Neuronal stem cell (in vitro differentiated cells): ENCODE results near the gene IGF2BP3.

ENCODE experiments used
- DNase-seq: peaks from one replicate; pipeline ENCODE4 v3.0.0-alpha.2; 2013; ENCODE audit warnings: low spot score
- H2AFZ ChIP-seq: one replicate; pipeline ENCODE4 v1.6.1; 2013; ENCODE audit warnings: mild to moderate bottlenecking, low read length, inconsistent platforms
- H2AK5ac ChIP-seq: 2 replicates; pipeline ENCODE4 v1.6.1; 2013; ENCODE audit warnings: low read depth, mild to moderate bottlenecking, inconsistent platforms, low read length, moderate library complexity, mixed read lengths
- H2BK120ac ChIP-seq: 2 replicates; pipeline ENCODE4 v1.6.1; 2013; ENCODE audit warnings: low read depth, mild to moderate bottlenecking, inconsistent platforms, low read length, moderate library complexity, mixed read lengths
- H2BK12ac ChIP-seq: one replicate; pipeline ENCODE4 v1.6.1; 2013; ENCODE audit warnings: low read length, inconsistent platforms
- H2BK15ac ChIP-seq: 2 replicates; pipeline ENCODE4 v1.6.1; 2013; ENCODE audit warnings: mild to moderate bottlenecking, low read length, inconsistent platforms, mixed read lengths
- H2BK5ac ChIP-seq: one replicate; pipeline ENCODE4 v1.6.1; 2013; ENCODE audit warnings: inconsistent platforms, mild to moderate bottlenecking, low read length, moderate library complexity
- H3K14ac ChIP-seq: one replicate; pipeline ENCODE4 v1.6.1; 2013; ENCODE audit warnings: low read length, inconsistent platforms
- H3K18ac ChIP-seq: 2 replicates; pipeline ENCODE4 v1.6.1; 2013; ENCODE audit warnings: low read length, inconsistent platforms
- H3K23ac ChIP-seq: 2 replicates; pipeline ENCODE4 v1.6.1; 2013; ENCODE audit warnings: low read depth, mild to moderate bottlenecking, mixed read lengths, low read length, inconsistent platforms; ENCODE audit not compliant: poor library complexity
- H3K27ac ChIP-seq: replicated peaks from 3 replicates; pipeline ENCODE4 v1.5.1; 2013; ENCODE audit warnings: low read length, inconsistent platforms
- H3K27me3 ChIP-seq, 3 experiments: 2 replicates each; pipeline ENCODE4 v1.6.1; 2013; ENCODE audit warnings: low read length in 3 of 3, mild to moderate bottlenecking in 2 of 3, inconsistent platforms in 1 of 3, low read depth in 1 of 3, mixed read lengths in 1 of 3, moderate library complexity in 1 of 3; ENCODE audit not compliant: control insufficient read depth in 3 of 3, insufficient read depth in 3 of 3
- H3K36me3 ChIP-seq, 2 donors: replicated peaks in 1 of 2; 2 replicates each; pipeline ENCODE4 v1.6.1; 2013; ENCODE audit warnings: low read length in 2 of 2; ENCODE audit not compliant: control insufficient read depth in 2 of 2, insufficient read depth in 2 of 2
- H3K4ac ChIP-seq: 2 replicates; pipeline ENCODE4 v1.6.1; 2013; ENCODE audit warnings: inconsistent platforms, mild to moderate bottlenecking, low read length, moderate library complexity
- H3K4me1 ChIP-seq, 2 donors: 1 replicate in 1 of 2; 2 replicates in 1 of 2; pipeline ENCODE4 v1.6.1; 2013; ENCODE audit warnings: low read length in 2 of 2, low read depth in 1 of 2; ENCODE audit not compliant: control insufficient read depth in 2 of 2, insufficient read depth in 1 of 2
- H3K4me2 ChIP-seq: one replicate; pipeline ENCODE4 v1.6.1; 2013; ENCODE audit warnings: mild to moderate bottlenecking, low read length, inconsistent platforms; ENCODE audit not compliant: insufficient read depth, poor library complexity, severe bottlenecking
- H3K4me3 ChIP-seq, 2 donors: 2 replicates each; pipeline ENCODE4 v1.5.1; 2013; ENCODE audit warnings: low read length in 2 of 2, mild to moderate bottlenecking in 2 of 2, inconsistent platforms in 1 of 2, moderate library complexity in 1 of 2
- H3K79me1 ChIP-seq: one replicate; pipeline ENCODE4 v1.6.1; 2013; ENCODE audit warnings: low read depth, mild to moderate bottlenecking, inconsistent platforms, low read length, moderate library complexity
- H3K9ac ChIP-seq: one replicate; pipeline ENCODE4 v1.6.1; 2013; ENCODE audit warnings: mild to moderate bottlenecking, low read depth, low read length, inconsistent platforms; ENCODE audit not compliant: poor library complexity
- H3K9me3 ChIP-seq, 2 donors: replicated peaks in 1 of 2; 2 replicates each; pipeline versions ENCODE3 to v1.6.1; 2013; ENCODE audit warnings: low read length in 2 of 2, mild to moderate bottlenecking in 2 of 2, inconsistent platforms in 1 of 2, low read depth in 1 of 2, mixed read lengths in 1 of 2, moderate library complexity in 1 of 2; ENCODE audit not compliant: control insufficient read depth in 2 of 2, insufficient read depth in 1 of 2
- H4K8ac ChIP-seq: one replicate; pipeline ENCODE4 v1.6.1; 2013; ENCODE audit warnings: low read depth, mild to moderate bottlenecking, inconsistent platforms, low read length, moderate library complexity
- H4K91ac ChIP-seq: one replicate; pipeline ENCODE4 v1.6.1; 2013; ENCODE audit warnings: low read length, low read depth, mild to moderate bottlenecking, inconsistent platforms; ENCODE audit not compliant: poor library complexity
- WGBS, 2 donors: extraction: QIAGEN DNeasy Blood & Tissue Kit; methylation state at CpG; one replicate each; pipeline ENCODE4 v1.1.7; 2013; ENCODE audit warnings: missing lambda C conversion rate in 2 of 2, mixed read lengths in 1 of 2; ENCODE audit not compliant: insufficient read length in 2 of 2, insufficient replicate concordance in 1 of 2; ENCODE audit errors: extremely low coverage in 2 of 2; 5-methylcytosine and 5-hydroxymethylcytosine counted together

Gene IGF2BP3

GRCh38 chr7:23434147-23434917 is 36.0 kb downstream of the IGF2BP3 start:
- H3K14ac ChIP-seq: no peak overlapping the region
- H3K9me3 ChIP-seq: no peaks in the 10 kb centered on the region
- H3K27me3 ChIP-seq: no peaks in the 10 kb centered on the region
- H3K36me3 ChIP-seq: peaks cover 0 to 55% of the 10 kb centered on the region in 2 donors
- no peak overlapping the region for H2BK12ac ChIP-seq
- H2AK5ac ChIP-seq: no peak overlapping the region
- no peak overlapping the region for H3K4me3 ChIP-seq
- no peak overlapping the region for H3K27ac ChIP-seq
- WGBS, 2 donors: no CpG with 5 or more reads among the region's 5 CpGs
- no peak overlapping the region for H2BK5ac ChIP-seq
- H3K4me2 ChIP-seq: no peak overlapping the region
- no peak overlapping the region for H3K23ac ChIP-seq
- H3K18ac ChIP-seq: no peak overlapping the region
- no peak overlapping the region for H2BK120ac ChIP-seq
- H3K9ac ChIP-seq: no peak overlapping the region
- peaks cover 3 to 9% of the 10 kb centered on the region in 2 donors for H3K4me1 ChIP-seq
- H3K4ac ChIP-seq: no peak overlapping the region
- no peak overlapping the region for H2BK15ac ChIP-seq
- H4K91ac ChIP-seq: no peak overlapping the region
- no peak overlapping the region for H2AFZ ChIP-seq
- H3K79me1 ChIP-seq: peaks cover 1% of the 10 kb centered on the region
- H4K8ac ChIP-seq: no peak overlapping the region
- DNase-seq: no peak

GRCh38 chr7:23431702-23432199 is 38.5 kb downstream of the IGF2BP3 start:
- no peak overlapping the region for H2BK120ac ChIP-seq
- H3K27ac ChIP-seq: no peak overlapping the region
- H2AK5ac ChIP-seq: no peak overlapping the region
- peaks cover 0 to 47% of the 10 kb centered on the region in 2 donors for H3K36me3 ChIP-seq
- no peak overlapping the region for H2BK12ac ChIP-seq
- no peaks in the 10 kb centered on the region for H3K9me3 ChIP-seq
- no peak overlapping the region for H3K9ac ChIP-seq
- H3K4me1 ChIP-seq: peaks cover 3 to 9% of the 10 kb centered on the region in 2 donors
- H3K4me2 ChIP-seq: no peak overlapping the region
- H2BK5ac ChIP-seq: no peak overlapping the region
- no peak overlapping the region for H3K4me3 ChIP-seq
- no peak overlapping the region for H3K14ac ChIP-seq
- no peak overlapping the region for H3K4ac ChIP-seq
- no peak overlapping the region for H3K18ac ChIP-seq
- no peaks in the 10 kb centered on the region for H3K79me1 ChIP-seq
- no peak overlapping the region for H3K23ac ChIP-seq
- WGBS, 2 donors: no CpG with 5 or more reads among the region's 7 CpGs
- no peak overlapping the region for H2AFZ ChIP-seq
- no peaks in the 10 kb centered on the region for H3K27me3 ChIP-seq
- no peak overlapping the region for H2BK15ac ChIP-seq
- H4K8ac ChIP-seq: no peak overlapping the region
- no peak overlapping the region for H4K91ac ChIP-seq
- no peak for DNase-seq

GRCh38 chr7:23430893-23431259 is 39.4 kb downstream of the IGF2BP3 start:
- no peak overlapping the region for H4K8ac ChIP-seq
- H3K23ac ChIP-seq: no peak overlapping the region
- H3K4ac ChIP-seq: no peak overlapping the region
- no peak overlapping the region for H3K14ac ChIP-seq
- no peak overlapping the region for H3K4me3 ChIP-seq
- WGBS, 2 donors: no CpG with 5 or more reads among the region's 4 CpGs
- peaks cover 0 to 38% of the 10 kb centered on the region in 2 donors for H3K36me3 ChIP-seq
- H2BK12ac ChIP-seq: no peak overlapping the region
- H3K27ac ChIP-seq: no peak overlapping the region
- H2BK15ac ChIP-seq: no peak overlapping the region
- H3K4me2 ChIP-seq: no peak overlapping the region
- H3K9ac ChIP-seq: no peak overlapping the region
- H3K4me1 ChIP-seq: peaks cover 3 to 9% of the 10 kb centered on the region in 2 donors
- H2BK5ac ChIP-seq: no peak overlapping the region
- H3K9me3 ChIP-seq: no peaks in the 10 kb centered on the region
- no peak overlapping the region for H2AK5ac ChIP-seq
- H3K79me1 ChIP-seq: no peaks in the 10 kb centered on the region
- no peak overlapping the region for H2AFZ ChIP-seq
- no peak overlapping the region for H4K91ac ChIP-seq
- H3K27me3 ChIP-seq: no peaks in the 10 kb centered on the region
- H2BK120ac ChIP-seq: no peak overlapping the region
- H3K18ac ChIP-seq: no peak overlapping the region
- no peak for DNase-seq

DNA sequence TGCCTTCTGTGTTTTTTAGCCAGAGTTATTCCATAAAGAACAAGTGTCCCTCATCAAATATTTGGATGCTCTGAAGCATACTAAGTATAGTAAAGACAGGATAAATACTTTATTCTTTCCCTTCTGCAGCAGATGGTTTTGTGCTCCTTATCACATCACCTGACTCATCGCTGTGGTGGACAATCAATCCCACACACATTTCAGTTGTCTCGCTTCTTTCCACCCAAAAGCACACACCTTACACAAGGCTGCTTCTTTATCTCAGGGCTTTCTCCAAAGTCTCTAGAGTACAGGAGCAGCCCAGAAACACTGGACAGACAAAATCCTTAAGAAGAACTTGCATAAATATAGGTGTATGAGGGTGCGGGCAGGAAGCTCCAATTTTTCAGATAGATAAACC is 43.4 kb downstream of the IGF2BP3 start:
- H3K4ac ChIP-seq: no peak overlapping the region
- H3K14ac ChIP-seq: no peak overlapping the region
- no peak overlapping the region for H3K4me3 ChIP-seq
- peaks cover 0 to 2% of the 10 kb centered on the region in 2 donors for H3K9me3 ChIP-seq
- no peak overlapping the region for H2AFZ ChIP-seq
- no peak overlapping the region for H2BK15ac ChIP-seq
- no peak overlapping the region for H3K4me2 ChIP-seq
- H2BK12ac ChIP-seq: no peak overlapping the region
- H3K18ac ChIP-seq: no peak overlapping the region
- no peak overlapping the region for H3K27ac ChIP-seq
- H3K36me3 ChIP-seq: peaks cover 0 to 51% of the 10 kb centered on the region in 2 donors
- H3K9ac ChIP-seq: no peak overlapping the region
- no peak overlapping the region for H3K23ac ChIP-seq
- peaks cover 0 to 4% of the 10 kb centered on the region in 2 donors for H3K4me1 ChIP-seq
- no peak overlapping the region for H2BK120ac ChIP-seq
- no peak overlapping the region for H4K91ac ChIP-seq
- H4K8ac ChIP-seq: no peak overlapping the region
- H2AK5ac ChIP-seq: no peak overlapping the region
- DNase-seq: no peak
- no CpG with 5 or more reads among the region's 3 CpGs for WGBS, 2 donors
- no peaks in the 10 kb centered on the region for H3K27me3 ChIP-seq
- peaks cover 3% of the 10 kb centered on the region for H3K79me1 ChIP-seq
- no peak overlapping the region for H2BK5ac ChIP-seq
